ENCODE measurements around the gene RABAC1. TPM values are rescaled to one million over a fixed set of nuclear protein-coding genes. Genes with fewer than 3 reads are reported as not detected.

The RABAC1 gene
- total RNA-seq, 3 donors from 2014 or later (not counting 1 experiment from before 2014, with no cell fraction given): 76.8 to 100.0 (median 78.4) TPM

DNA sequence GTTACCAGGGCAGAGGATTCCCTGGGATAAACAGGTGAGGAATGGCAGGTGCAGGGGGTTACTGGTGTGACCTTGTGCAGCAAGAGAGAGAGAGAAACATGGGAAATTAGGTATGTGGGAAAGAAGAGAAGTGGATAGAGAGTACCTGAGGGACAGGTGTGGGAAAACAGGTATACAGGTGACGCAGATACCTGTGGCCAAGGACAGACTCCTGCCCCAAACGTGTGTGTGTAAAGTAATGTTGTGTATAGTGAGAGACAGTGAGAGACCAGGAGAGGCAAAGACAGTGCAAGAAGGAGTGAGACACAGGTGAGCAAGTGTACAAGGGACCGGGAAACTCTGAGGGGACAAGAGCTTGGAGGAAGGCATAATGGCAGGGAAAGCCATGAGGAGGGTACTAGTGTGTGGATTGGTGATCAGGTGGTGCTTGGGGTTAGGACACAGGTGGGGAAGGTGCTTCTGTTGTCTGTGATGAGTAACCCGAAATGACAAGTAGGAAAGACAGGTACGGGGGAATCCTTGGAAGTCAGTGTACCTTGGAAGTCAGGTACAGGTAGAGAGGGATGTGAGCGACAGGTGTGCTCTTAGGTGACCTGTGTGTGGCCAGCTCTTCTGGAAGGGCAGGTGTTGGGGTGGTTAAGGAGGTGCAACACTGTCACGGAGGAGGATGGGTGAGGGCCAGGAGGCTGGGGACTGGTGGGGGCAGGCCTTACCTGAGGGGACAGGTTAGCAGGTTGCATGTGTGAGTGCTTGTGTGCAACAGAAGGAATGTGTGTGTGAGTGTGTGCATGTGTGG lies 33.7 kb downstream of the RABAC1 start:
- ATAC-seq: no peak
- WGBS (ENCODE audit: insufficient coverage): 74% methylated on average over 7 of the region's 7 CpGs
- no peaks in the 10 kb centered on the region for H3K36me3 Mint-ChIP-seq
- H3K4me1 Mint-ChIP-seq: peaks cover 28 to 47% of the 10 kb centered on the region in 2 donors
- H3K27me3 Mint-ChIP-seq (ENCODE audit: low read depth in 2 of 2): peaks cover 14 to 26% of the 10 kb centered on the region in 2 donors
- Histone ChIP-seq H3K27ac (ENCODE audit: low read length) (no peak overlapping the region), H3K36me3 (ENCODE audit: control insufficient read depth, insufficient read depth, low read length) (no peaks in the 10 kb centered on the region), H3K9me3 (ENCODE audit: control insufficient read depth, insufficient read depth, low read length) (no peaks in the 10 kb centered on the region), H3K27me3 (ENCODE audit: control insufficient read depth, insufficient read depth, low read length) (peaks cover 56% of the 10 kb centered on the region), H3K4me1 (ENCODE audit: control insufficient read depth, insufficient read depth, low read length) (peaks cover 45% of the 10 kb centered on the region), H3K4me3 (ENCODE audit: low read length) (no peak overlapping the region)
- TF ChIP-seq, protein P1, sequence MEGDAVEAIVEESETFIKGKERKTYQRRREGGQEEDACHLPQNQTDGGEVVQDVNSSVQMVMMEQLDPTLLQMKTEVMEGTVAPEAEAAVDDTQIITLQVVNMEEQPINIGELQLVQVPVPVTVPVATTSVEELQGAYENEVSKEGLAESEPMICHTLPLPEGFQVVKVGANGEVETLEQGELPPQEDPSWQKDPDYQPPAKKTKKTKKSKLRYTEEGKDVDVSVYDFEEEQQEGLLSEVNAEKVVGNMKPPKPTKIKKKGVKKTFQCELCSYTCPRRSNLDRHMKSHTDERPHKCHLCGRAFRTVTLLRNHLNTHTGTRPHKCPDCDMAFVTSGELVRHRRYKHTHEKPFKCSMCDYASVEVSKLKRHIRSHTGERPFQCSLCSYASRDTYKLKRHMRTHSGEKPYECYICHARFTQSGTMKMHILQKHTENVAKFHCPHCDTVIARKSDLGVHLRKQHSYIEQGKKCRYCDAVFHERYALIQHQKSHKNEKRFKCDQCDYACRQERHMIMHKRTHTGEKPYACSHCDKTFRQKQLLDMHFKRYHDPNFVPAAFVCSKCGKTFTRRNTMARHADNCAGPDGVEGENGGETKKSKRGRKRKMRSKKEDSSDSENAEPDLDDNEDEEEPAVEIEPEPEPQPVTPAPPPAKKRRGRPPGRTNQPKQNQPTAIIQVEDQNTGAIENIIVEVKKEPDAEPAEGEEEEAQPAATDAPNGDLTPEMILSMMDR (IDR thresholded peaks at IDR 0.05): no peak
- H3K27ac Mint-ChIP-seq: no peak overlapping the region
- H3K9me3 Mint-ChIP-seq: no peaks in the 10 kb centered on the region
- DNase-seq: no peak
- intact Hi-C loops (cut with micrococcal nuclease): no loop called here
- no peak overlapping the region for H3K4me3 Mint-ChIP-seq

DNA sequence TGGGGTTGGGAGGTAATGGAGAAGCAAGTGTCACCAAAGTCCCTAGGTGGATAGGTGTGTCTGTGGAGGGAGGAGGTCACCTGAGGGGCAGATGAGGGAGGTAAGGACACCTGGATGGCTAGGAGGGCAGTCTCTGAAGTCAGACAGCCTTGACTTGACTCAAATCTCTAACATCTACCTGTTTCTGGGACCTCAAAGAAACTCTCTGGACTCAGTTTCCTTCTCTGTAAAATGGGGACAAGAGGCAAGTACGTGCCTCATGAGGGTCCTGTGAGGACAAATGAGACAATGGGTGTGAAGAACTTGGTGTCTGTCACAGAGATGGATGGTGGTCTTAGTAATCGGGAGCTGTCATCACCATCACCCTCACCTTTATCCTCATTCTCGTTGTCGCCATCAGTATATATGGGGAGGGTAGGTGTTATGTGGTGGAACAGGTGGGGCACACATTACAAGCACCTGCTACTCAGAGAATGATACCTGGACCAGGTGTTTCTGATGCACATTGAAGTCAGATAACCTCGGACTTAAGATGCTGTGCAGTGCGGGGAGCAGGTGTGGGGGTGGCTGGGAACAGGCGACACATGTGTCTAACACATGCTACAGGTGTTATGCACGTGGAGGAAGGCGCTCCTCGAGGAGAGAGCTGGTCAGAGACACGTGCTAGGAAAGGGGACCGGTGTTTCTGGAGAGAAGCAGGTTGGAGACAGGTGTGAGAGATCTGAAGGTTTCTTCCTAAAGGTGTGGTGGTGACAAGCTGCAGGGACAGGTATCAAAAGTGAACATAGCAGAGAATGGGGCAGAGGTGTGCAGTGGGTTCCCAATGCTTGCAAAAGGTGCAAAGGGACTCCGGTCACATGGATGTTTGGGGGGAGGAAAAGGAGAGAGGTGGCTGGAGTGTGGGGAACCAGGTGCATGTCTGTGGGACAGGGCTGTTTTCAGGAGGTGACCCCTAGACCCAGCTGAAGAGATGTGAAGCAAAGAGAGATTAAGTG lies 34.7 kb downstream of the RABAC1 start:
- Mint-ChIP-seq H3K27ac (no peak overlapping the region), H3K9me3 (no peaks in the 10 kb centered on the region), H3K27me3 (ENCODE audit: low read depth in 2 of 2) (peaks cover 14 to 26% of the 10 kb centered on the region in 2 donors), H3K36me3 (no peaks in the 10 kb centered on the region), H3K4me1 (peaks cover 18 to 37% of the 10 kb centered on the region in 2 donors), H3K4me3 (no peak overlapping the region)
- H3K9me3 ChIP-seq (ENCODE audit: control insufficient read depth, insufficient read depth, low read length): no peaks in the 10 kb centered on the region
- H3K27ac ChIP-seq (ENCODE audit: low read length): no peak overlapping the region
- H3K36me3 ChIP-seq (ENCODE audit: control insufficient read depth, insufficient read depth, low read length): no peaks in the 10 kb centered on the region
- H3K4me3 ChIP-seq (ENCODE audit: low read length): no peak overlapping the region
- WGBS (ENCODE audit: insufficient coverage): 59% methylated on average over 11 of the region's 13 CpGs
- peaks cover 51% of the 10 kb centered on the region for H3K27me3 ChIP-seq (ENCODE audit: control insufficient read depth, insufficient read depth, low read length)
- no peak for DNase-seq
- no peak for ATAC-seq
- TF ChIP-seq, protein P1 (IDR thresholded peaks at IDR 0.05): no peak
- peaks cover 36% of the 10 kb centered on the region for H3K4me1 ChIP-seq (ENCODE audit: control insufficient read depth, insufficient read depth, low read length)
- intact Hi-C loops (cut with micrococcal nuclease): no loop called here

DNA sequence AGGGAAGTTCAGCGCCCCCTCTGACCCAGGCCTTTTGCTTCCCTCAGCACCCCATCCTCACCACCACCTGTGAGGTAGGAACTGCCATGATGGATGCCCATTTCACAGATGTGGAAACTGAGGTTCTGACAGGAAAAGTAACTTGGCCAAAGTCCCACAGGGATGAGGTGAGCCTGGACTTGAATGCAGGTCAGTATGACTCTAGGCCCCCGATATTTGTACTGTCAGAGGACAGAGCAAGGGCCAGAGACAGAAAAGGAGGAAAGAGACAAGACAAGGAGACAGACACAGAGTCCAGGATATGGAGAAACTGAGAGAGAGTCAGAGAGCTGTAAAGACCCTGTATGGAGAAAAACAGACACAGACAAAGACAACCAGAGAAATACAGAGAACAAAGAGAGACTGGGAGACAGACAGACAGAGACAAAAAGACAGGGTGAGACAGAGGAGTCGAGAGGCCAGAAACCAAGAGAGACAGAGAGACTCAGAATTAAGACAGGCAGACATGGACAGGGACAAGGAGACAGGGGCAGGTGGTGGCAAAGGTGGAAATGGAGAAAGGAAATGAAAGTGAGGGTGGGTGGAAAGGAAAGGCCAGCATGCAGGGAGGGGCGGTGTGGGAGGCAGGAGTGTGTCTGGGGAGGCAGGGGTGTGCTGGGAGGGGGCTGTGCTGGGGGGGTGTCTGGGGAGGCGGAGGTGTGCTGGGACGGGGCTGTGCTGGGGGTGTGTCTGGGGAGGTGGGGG lies 35.9 kb downstream of the RABAC1 start:
- Histone ChIP-seq H3K27me3 (ENCODE audit: control insufficient read depth, insufficient read depth, low read length) (peaks cover 45% of the 10 kb centered on the region), H3K36me3 (ENCODE audit: control insufficient read depth, insufficient read depth, low read length) (no peaks in the 10 kb centered on the region), H3K9me3 (ENCODE audit: control insufficient read depth, insufficient read depth, low read length) (no peaks in the 10 kb centered on the region), H3K4me3 (ENCODE audit: low read length) (no peak overlapping the region), H3K27ac (ENCODE audit: low read length) (no peak overlapping the region), H3K4me1 (ENCODE audit: control insufficient read depth, insufficient read depth, low read length) (peaks cover 26% of the 10 kb centered on the region)
- DNase-seq (no peak), ATAC-seq (no peak)
- Mint-ChIP-seq H3K27me3 (ENCODE audit: low read depth in 2 of 2) (peaks cover 14 to 21% of the 10 kb centered on the region in 2 donors), H3K4me3 (no peak overlapping the region), H3K36me3 (no peaks in the 10 kb centered on the region), H3K27ac (no peak overlapping the region), H3K4me1 (peaks cover 10 to 28% of the 10 kb centered on the region in 2 donors), H3K9me3 (no peaks in the 10 kb centered on the region)
- WGBS (ENCODE audit: insufficient coverage): 49% methylated on average over 3 of the region's 6 CpGs
- intact Hi-C loops (cut with micrococcal nuclease): no loop called here
- TF ChIP-seq, protein P1 (IDR thresholded peaks at IDR 0.05): no peak
